ENCODE results near the gene ALG2.
"Not testable (repeated sequence)": the region's sequence is repeated elsewhere in the genome, so short reads cannot be mapped to it uniquely, and the experiment has no call there.

ALG2 gene

GRCh38 chr9:99197124-99197630 is 24.6 kb downstream of the ALG2 start:
- TF ChIP-seq CTCF (IDR thresholded peaks at IDR 0.05; ENCODE audit: low read depth, low read length, missing control alignments), result no peak
- no peak overlapping the region for H3K4me3 ChIP-seq (replicated peaks; ENCODE audit: low read depth, low read length)

DNA sequence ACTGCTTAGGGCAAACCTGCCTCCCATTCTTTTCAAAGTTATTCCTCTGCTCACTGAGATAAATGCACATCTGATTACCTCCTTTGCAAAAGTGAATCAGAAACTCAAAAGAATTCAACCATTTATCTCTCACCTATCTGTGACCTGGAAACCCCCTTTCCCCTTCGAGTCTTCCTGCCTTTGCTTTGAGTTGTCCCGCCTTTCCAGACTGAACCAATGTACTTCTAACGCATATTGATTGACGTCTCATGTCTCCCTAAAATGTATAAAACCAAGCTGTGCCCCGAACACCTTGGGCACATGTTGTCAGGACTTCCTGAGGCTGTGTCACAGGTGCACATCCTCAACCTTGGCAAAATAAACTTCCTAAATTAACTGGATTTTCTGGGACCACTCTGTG is 25.3 kb downstream of the ALG2 start:
- H3K4me3 ChIP-seq (replicated peaks; ENCODE audit: low read depth, low read length); DNase-seq (ENCODE audit: extremely low read depth, low read depth): not testable (repeated sequence)

More at GRCh38 chr9:99197124-99197630, 24.6 kb downstream of the ALG2 start:
- no peak for DNase-seq (ENCODE audit: extremely low read depth, low read depth)

DNA sequence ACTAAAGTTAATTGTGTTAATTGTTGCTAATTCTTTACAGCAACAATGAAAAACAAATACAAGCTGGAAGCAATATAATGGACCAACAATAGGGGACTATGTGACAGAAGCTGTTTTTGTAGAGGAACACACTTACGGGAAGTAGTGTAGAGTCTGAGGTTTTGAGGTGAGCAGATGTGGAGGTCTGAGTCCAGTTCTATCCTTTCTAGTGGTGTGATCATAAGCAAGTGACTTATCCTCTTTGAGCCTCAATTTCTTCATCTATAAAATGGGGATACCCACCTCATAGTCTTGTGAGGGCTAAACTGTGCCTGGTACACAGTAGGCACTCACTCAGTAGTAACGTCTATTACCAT is 28.3 kb downstream of the ALG2 start:
- H3K4me3 ChIP-seq (replicated peaks; ENCODE audit: low read depth, low read length), result no peak overlapping the region
- no peak for TF ChIP-seq CTCF (IDR thresholded peaks at IDR 0.05; ENCODE audit: low read depth, low read length, missing control alignments)
- DNase-seq (ENCODE audit: extremely low read depth, low read depth), result no peak

GRCh38 chr9:99192786-99193465 is 28.8 kb downstream of the ALG2 start:
- no peak for DNase-seq (ENCODE audit: extremely low read depth, low read depth)

GRCh38 chr9:99190597-99191283 is 31.0 kb downstream of the ALG2 start:
- DNase-seq (ENCODE audit: extremely low read depth, low read depth), result no peak
- H3K4me3 ChIP-seq (replicated peaks; ENCODE audit: low read depth, low read length), result no peak overlapping the region
- no peak for TF ChIP-seq CTCF (IDR thresholded peaks at IDR 0.05; ENCODE audit: low read depth, low read length, missing control alignments)

More at GRCh38 chr9:99192786-99193465, 28.8 kb downstream of the ALG2 start:
- TF ChIP-seq CTCF (IDR thresholded peaks at IDR 0.05; ENCODE audit: low read depth, low read length, missing control alignments), result peak; percentile 32
- H3K4me3 ChIP-seq (replicated peaks; ENCODE audit: low read depth, low read length), result no peak overlapping the region

DNA sequence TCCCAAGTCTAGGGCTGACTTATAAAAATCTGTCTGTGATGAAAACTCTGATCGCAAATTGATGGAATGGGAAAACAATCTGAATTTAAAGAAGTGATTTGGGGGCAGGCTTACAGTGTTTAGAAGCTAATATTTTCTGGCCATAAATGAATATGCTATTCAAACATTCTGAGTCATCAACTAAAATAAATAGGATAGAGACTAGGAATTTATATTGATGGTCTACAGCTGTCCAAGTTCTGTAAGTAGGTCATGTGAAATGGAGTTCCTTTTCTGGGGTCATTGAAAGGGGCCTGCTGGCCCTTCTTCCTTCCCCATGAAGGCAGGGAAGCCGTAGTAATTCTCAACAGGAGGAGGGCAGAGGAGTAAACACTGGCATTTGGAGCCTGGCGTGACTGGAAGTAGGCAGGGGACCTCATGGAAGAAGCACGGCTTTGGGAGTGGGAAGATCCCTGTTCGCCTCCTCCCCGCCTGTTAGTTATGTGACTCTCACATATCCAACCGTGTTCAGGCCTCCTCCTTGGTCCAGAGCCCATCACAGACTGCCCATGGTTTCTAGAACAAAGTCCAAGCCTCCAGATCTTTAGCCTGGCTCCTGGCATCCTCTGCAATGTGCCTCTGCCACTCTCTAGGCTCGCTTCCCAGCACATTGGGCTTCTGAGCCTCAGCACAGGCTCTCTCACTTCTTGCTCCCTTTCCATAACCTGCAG is 31.7 kb downstream of the ALG2 start:
- no peak overlapping the region for H3K4me3 ChIP-seq (replicated peaks; ENCODE audit: low read depth, low read length)
- TF ChIP-seq CTCF (IDR thresholded peaks at IDR 0.05; ENCODE audit: low read depth, low read length, missing control alignments), result no peak
- no peak for DNase-seq (ENCODE audit: extremely low read depth, low read depth)

DNA sequence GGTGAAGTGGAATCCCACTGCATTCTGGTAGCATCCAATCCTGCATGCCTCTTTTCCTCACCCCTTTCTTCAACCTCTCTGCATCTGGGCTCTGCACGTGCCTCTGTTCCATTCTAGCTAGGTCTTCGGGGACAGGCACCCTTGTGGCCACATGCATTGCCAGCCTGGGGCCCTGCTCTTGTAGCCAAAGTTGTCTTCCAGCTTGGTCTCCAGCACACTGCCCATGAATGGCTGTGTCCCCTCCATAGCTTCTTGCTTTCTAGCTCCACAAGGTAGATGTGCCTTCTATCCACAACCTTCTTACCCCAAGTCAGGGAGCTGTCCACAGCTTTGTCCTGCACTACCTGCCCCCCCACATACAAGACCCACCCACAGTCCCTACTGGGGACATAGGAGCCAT is 32.6 kb downstream of the ALG2 start:
- no peak overlapping the region for H3K4me3 ChIP-seq (replicated peaks; ENCODE audit: low read depth, low read length)
- no peak for DNase-seq (ENCODE audit: extremely low read depth, low read depth)
- TF ChIP-seq CTCF (IDR thresholded peaks at IDR 0.05; ENCODE audit: low read depth, low read length, missing control alignments), result no peak
